Fibroblast of mammary gland (primary cell): ENCODE data around the gene FCRLA.
"Not testable (repeated sequence)": the region's sequence is repeated elsewhere in the genome, so short reads cannot be mapped to it uniquely, and the experiment has no call there.

ENCODE experiments used
- DNase-seq: peaks from one replicate; pipeline ENCODE4 v3.0.0-alpha.2; 2010; ENCODE audit warnings: low read depth
- H3K4me3 ChIP-seq: 2 replicates; pipeline ENCODE4 v1.5.1; 2011; ENCODE audit warnings: low read depth, mild to moderate bottlenecking, low read length, moderate library complexity; ENCODE audit not compliant: control insufficient read depth
- CTCF ChIP-seq: conservative IDR thresholded peaks from 2 replicates; pipeline ENCODE4 v1.5.1; 2011; ENCODE audit warnings: low read depth, low read length, inconsistent platforms; ENCODE audit not compliant: control insufficient read depth, insufficient read depth

FCRLA gene

GRCh38 chr1:161676958-161677689 lies 29.9 kb upstream of the FCRLA start:
- TF ChIP-seq CTCF = no peak
- DNase-seq = no peak
- no peak overlapping the region for H3K4me3 ChIP-seq

- no peak for DNase-seq
- no peak overlapping the region for H3K4me3 ChIP-seq
- TF ChIP-seq CTCF = no peak
These were observed 28.5 kb upstream of the FCRLA start for GRCh38 chr1:161678500-161678899.

GRCh38 chr1:161681879-161682278 lies 25.1 kb upstream of the FCRLA start:
- no peak overlapping the region for H3K4me3 ChIP-seq
- DNase-seq = no peak
- TF ChIP-seq CTCF = no peak

- DNase-seq = no peak
- no peak for TF ChIP-seq CTCF
- H3K4me3 ChIP-seq = no peak overlapping the region
These were observed 18.1 kb upstream of the FCRLA start for GRCh38 chr1:161688946-161689345.

GRCh38 chr1:161691846-161692245 lies 15.2 kb upstream of the FCRLA start:
- no peak for DNase-seq
- no peak for TF ChIP-seq CTCF
- H3K4me3 ChIP-seq = no peak overlapping the region

- not testable (repeated sequence) for DNase-seq, H3K4me3 ChIP-seq
These were observed 13.9 kb upstream of the FCRLA start for GRCh38 chr1:161693020-161693712.

GRCh38 chr1:161698302-161698701 lies 8.7 kb upstream of the FCRLA start:
- H3K4me3 ChIP-seq, DNase-seq: not testable (repeated sequence)

- no peak for TF ChIP-seq CTCF
- no peak overlapping the region for H3K4me3 ChIP-seq
- DNase-seq = no peak
These were observed 4.8 kb upstream of the FCRLA start for GRCh38 chr1:161702250-161702649.
